GM18502 (cell line): ENCODE measurements around the gene MED13L.

Source experiments
- ATAC-seq: cut with Tn5 transposase; IDR thresholded peaks from one replicate; pipeline ENCODE4 v1.9.1; 2021; ENCODE audit warnings: mild to moderate bottlenecking; ENCODE audit not compliant: unreplicated experiment, poor library complexity

The MED13L gene

GRCh38 chr12:116068371-116068770 lies 209.1 kb downstream of the MED13L start:
- no peak for ATAC-seq

GRCh38 chr12:116067892-116068291 lies 209.6 kb downstream of the MED13L start:
- ATAC-seq: no peak

DNA sequence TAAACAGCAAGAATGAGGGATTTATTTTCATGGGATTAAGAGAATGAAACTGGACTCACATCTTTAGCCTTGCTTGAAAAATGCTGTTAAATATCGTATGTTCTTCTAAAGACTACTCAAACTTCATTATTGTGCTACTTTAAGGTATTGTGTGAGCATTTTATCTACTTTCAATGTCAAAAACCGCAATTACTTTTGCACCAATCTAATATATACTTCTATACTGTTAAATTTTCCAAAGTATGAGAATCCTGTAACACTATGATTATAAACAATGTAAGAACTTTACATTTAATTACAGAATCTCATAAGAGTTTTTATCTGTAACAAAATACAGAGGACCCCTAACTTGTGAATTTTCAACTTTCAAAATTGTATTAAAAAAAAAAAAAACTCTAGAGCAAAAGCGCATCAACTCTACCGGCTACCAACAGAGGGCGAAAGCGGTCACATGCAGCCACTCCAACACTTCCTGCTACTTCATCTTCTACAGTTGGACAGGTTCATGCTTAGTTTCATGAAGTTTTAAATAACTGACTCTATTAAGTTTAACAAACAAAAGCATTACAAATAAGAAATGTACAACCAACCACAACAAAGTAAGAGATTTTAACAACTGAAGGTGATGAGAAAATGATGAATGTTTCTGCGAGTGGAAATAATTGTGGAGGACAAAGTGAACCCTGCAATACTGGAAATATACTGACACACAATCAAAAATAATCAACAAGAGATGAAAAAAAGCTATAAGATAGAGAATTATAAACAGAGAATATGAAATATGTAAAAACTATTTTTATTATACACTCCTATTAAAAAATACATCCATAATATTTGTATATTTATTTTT lies 210.9 kb downstream of the MED13L start:
- ATAC-seq: no peak

DNA sequence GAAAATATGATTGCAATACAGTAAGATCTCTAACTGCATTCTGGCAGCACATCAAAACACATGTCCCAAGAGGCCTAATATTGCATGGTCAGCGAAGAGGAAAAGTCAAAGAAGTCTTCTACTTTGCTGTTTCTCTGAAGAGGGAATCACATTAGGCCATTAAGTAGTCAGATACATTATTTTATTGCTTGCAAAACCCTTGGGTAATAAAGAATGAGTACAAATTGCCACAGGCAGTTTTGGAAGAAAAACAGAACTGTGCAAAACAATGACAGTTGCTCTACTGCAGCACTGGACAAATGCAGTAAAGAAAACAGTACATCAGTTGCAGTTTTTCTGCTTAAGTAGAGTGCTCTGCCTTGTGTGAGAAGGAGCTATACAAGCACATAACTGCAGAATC lies 211.9 kb downstream of the MED13L start:
- ATAC-seq: no peak

DNA sequence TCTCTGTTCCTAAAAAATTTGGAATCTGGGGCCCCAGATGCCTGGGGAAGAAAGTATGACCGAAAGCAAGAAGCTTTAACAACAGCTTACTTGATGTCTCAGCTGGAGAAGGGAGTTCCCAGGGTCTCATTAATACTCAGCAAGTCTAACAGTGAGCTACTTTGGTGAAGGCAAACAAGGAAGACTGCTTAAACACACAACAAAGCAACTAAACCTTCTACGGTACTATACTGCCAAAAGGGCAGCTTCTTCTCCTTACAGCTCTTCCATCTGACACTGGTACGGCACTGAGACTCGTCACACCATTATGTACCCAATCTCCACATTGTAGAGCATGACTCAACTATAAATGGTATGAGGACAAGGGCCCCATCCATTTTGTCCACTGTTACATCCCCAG lies 213.0 kb downstream of the MED13L start:
- ATAC-seq: no peak

DNA sequence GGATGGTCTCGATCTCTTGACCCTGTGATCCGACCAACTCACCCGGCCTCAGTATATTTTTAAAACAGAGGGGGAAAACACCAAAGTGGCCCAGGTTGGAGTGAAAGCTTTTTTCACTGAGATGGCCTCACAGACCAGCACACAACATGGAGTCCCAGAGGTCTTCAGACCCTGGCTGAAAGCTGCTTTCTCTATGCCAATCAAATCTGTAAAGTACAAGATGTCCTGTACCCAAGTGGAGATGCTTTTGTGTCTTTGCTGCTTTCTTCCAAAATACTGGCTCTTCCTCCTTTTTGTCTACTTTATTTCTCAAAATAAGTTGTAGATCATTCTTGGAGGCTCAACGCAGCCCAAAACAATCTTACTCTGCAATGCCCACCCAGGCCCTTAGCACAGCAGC lies 214.8 kb downstream of the MED13L start:
- no peak for ATAC-seq

- ATAC-seq: peak; percentile 88
Observed at GRCh38 chr12:116060764-116061163, 216.7 kb downstream of the MED13L start.

DNA sequence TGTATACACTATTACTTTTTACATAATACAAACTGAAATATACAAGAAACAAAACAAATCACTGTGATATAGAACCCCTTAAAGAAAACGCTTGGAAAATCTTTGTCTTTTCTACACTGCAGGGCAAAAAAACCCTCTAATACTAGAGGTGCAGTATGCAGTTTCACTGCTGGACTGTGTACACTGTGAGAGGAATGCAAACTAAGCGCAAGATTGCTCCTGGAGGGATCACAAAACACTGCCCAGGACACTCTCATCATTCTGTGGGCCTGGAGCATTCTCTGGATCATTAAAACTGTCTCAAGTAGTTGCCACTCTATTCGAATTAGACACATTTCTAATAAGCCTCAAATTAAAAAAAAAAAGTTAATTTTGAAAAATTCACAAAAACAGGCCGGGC lies 217.6 kb downstream of the MED13L start:
- no peak for ATAC-seq

DNA sequence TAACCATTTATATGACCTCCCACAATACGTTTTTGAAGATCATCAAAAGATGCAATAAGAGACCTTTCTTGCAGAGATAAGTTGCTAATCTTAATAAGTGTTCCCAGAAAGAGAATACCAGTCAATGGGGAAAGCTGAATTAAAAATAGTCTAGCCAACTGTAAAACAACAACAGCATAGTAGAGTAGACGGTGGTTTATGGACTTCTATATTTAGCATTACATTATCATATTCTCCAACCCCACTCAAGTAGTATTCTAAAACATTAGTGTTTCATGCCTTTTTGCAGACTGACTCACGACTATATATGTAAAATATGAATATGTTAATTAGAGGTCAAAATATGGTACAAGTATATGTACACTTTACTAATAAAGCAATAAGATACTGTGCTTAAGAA lies 218.9 kb downstream of the MED13L start:
- no peak for ATAC-seq

- ATAC-seq: no peak
Observed at GRCh38 chr12:116057356-116057755, 220.1 kb downstream of the MED13L start.

DNA sequence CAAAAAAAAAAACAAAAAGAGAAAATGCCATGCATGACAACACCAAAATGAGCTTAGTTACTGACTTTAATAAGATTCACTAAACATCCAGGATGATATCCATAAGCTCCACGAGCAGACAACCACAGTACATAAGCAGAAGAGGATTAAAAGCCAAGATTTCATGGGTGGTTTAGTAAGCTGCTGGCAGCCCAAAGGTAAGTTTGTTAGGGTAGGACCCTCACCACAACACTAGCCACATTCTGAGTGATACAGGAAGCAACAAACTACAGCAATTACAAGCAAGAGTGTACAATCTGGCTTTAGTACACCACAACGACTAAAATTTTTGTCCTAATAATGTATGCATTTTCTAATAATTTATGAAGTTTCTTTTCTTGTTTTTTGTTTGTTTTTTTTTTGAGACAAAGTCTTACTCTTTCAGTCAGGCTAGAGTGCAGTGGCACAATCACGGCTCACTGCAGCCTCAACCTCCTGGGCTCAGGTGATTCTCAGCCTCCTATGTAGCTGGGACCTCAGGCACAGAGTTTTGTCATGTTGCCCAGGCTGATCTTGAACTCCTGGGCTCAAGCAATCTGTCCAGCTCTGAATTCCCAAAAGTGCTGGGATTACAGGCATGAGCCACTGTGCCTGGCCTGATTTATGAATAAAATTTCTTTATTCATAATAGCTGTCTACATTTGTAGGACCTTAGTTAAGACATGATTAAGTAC lies 221.4 kb downstream of the MED13L start:
- ATAC-seq: no peak

GRCh38 chr12:116054280-116054679 lies 223.2 kb downstream of the MED13L start:
- ATAC-seq: no peak

- no peak for ATAC-seq
Observed at GRCh38 chr12:116053479-116054200, 223.9 kb downstream of the MED13L start.

DNA sequence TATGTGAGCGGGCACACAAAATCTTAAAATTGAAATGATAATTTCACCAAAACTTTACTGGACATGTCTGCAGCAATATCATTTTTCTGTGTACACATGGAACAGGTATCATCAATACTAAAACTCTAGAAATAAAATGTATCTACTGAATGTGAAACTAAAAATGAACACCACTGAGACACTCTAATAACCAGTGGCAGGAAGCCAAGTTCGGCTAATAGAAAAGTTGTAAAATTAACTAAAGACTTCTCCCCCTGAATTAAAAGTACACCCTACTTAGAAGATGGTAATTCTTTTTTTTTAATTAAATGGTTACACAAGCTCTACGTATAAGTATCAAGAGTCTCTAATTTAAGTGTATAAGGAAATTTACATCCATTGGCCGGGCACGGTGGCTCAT lies 227.2 kb downstream of the MED13L start:
- no peak for ATAC-seq

DNA sequence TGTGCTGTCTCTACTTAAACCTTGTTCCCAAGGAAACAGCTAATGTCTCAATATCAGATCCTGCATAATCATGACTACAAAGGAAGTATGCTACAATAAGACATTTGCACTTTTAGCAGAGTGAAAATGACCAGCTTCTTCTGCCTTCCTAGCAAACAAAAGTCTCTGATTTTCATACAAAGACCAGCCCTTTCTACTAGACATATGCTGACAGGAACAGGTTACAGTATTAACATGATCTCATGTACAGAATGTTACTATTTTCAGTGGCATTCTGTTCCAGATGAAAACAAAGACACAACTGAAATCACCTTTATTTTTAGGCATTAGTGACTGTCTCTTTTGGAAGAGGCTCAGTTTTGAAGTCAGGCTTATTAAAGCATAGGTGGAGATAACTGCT lies 228.6 kb downstream of the MED13L start:
- ATAC-seq: no peak

GRCh38 chr12:116046039-116046438 lies 231.5 kb downstream of the MED13L start:
- ATAC-seq: no peak

GRCh38 chr12:116045150-116045549 lies 232.3 kb downstream of the MED13L start:
- ATAC-seq: no peak

DNA sequence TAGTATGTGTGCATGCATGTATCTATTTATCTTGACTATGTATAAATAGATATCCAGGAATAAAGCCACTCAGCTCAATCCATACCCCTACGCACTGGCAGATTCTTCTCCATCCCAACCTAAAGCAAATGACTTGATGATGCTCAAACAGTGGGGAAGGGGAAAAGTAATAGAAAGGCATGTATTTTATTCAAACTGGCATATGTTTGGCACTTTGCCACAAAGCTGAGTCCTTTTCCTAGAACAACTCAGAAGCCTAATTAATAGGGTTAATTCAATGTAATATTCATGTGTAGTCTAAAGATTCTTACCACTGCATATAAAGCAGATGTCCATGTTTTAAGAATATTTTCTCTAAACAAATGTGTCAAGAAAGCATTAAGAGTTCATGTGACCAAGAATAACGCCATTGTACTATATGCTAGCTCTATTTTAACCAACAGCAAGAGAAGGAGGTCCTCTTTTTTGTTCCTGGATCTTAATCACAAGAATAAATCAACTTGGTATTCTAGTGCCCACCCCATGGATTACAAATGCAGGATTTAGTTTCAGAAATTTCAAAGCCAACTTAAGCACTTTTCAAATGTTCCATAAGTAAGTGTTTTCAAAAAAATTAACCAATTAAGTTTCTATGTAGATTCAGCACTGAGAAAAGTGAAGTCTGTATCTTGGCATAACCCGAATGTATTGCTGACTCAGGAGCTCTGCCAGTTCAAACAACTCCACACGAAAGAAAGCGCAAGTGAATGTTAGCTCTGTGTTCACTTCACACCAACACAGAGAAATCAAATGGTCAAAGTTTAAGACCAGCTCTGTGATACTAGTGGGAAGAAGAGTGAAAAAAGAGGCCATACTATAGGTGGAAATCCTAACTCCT lies 233.6 kb downstream of the MED13L start:
- ATAC-seq: no peak

- no peak for ATAC-seq
Observed at GRCh38 chr12:116040402-116040801, 237.1 kb downstream of the MED13L start.

GRCh38 chr12:116039081-116039480 lies 238.4 kb downstream of the MED13L start:
- no peak for ATAC-seq
